Measurements from ENCODE around the gene IPO5. TPM values are rescaled to one million over a fixed set of nuclear protein-coding genes. Genes with fewer than 3 reads are reported as not detected.

IPO5 gene
- total and polyA plus RNA-seq, 2 of the 8 experiments (the other 6 are each of a cell fraction or from before 2014, with no cell fraction given) = 143 to 410 TPM

GRCh38 chr13:97935071-97935470 is 18.4 kb upstream of the IPO5 start (continued):
- no peak for TF ChIP-seq USF2 (IDR thresholded peaks at IDR 0.05; ENCODE audit: low read length)
- TF ChIP-seq ATF2 (IDR thresholded peaks at IDR 0.05; ENCODE audit: low read length) = no peak
- no peak for TF ChIP-seq CBX8 (IDR thresholded peaks at IDR 0.05; ENCODE audit: borderline replicate concordance, low read depth, low read length)
